ENCODE data around the gene KNOP1. TPM values are rescaled to one million over a fixed set of nuclear protein-coding genes. Genes with fewer than 3 reads are reported as not detected.
"Not testable (repeated sequence)": the region's sequence is repeated elsewhere in the genome, so short reads cannot be mapped to it uniquely, and the experiment has no call there.

The KNOP1 gene
- total and polyA plus RNA-seq, 7 experiments from 2014 or later, result 6.4 to 20.6 (median 13.4) TPM

GRCh38 chr16:19674485-19674884 is 43.5 kb downstream of the KNOP1 start:
- Histone ChIP-seq H3K9me3 (ENCODE audit: control insufficient read depth in 2 of 3, low read length in 3 of 3) (no peaks in the 10 kb centered on the region), H3K4me3 (ENCODE audit: low read length) (no peak overlapping the region), H3K27ac (ENCODE audit: low read depth, low read length) (no peak overlapping the region), H3K4me1 (ENCODE audit: control insufficient read depth in 2 of 2, insufficient read depth in 2 of 2, low read length in 2 of 2) (no peaks in the 10 kb centered on the region), H3K36me3 (ENCODE audit: control insufficient read depth in 2 of 3, insufficient read depth in 3 of 3, low read length in 3 of 3) (peaks cover 0 to 11% (median 0%) of the 10 kb centered on the region in 3 experiments), H3K27me3 (ENCODE audit: control insufficient read depth in 2 of 2, insufficient read depth in 2 of 2, low read length in 2 of 2) (no peaks in the 10 kb centered on the region)
- ATAC-seq (no peak), DNase-seq (no peak)
- intact Hi-C loops (cut with micrococcal nuclease), result no loop called here
- Mint-ChIP-seq H3K4me3 (no peak overlapping the region), H3K27me3 (no peaks in the 10 kb centered on the region), H3K36me3 (peaks cover 4 to 52% (median 32%) of the 10 kb centered on the region in 5 donors), H3K27ac (no peak overlapping the region), H3K9me3 (no peaks in the 10 kb centered on the region), H3K4me1 (peaks cover 0 to 4% (median 0%) of the 10 kb centered on the region in 7 donors)
- ChIA-PET CTCF (interaction anchor here (1.0 kb wide), 1 partner anchor 118 kb away, joined by 3 read pairs; no protein-coding TSS in a partner anchor), POLR2A (no interaction called here)

DNA sequence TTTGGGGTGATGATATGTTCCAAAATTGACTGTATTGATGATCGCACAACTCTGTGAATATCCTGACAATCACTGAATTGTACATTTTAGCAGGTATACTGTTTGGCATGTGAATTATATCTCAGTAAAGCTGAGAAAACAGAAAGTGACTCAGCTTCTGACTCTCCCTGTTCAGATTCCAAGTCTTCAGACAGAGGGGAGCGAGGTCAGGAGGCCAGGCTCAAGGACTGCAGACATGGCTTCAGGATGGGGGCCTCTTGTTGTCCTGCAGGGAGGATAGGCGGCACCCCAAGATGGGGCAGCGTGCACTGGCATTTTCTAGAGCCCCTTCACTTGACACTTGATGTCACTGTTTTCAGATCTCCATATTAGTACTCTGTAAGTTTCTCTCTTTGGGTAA is 45.6 kb downstream of the KNOP1 start:
- peaks cover 0 to 23% (median 0%) of the 10 kb centered on the region in 3 experiments for H3K36me3 ChIP-seq (ENCODE audit: control insufficient read depth in 2 of 3, insufficient read depth in 3 of 3, low read length in 3 of 3)
- Mint-ChIP-seq H3K27ac (peak overlapping the region in 3 of 9 donors; percentile 7 to 56 (median 28)), H3K4me3 (no peak overlapping the region), H3K27me3 (no peaks in the 10 kb centered on the region), H3K9me3 (no peaks in the 10 kb centered on the region), H3K4me1 (peaks cover 0 to 2% (median 0%) of the 10 kb centered on the region in 7 donors), H3K36me3 (peaks cover 6 to 60% (median 35%) of the 10 kb centered on the region in 5 donors)
- CTCF ChIA-PET, result no interaction called here
- no peak for ATAC-seq
- H3K9me3 ChIP-seq (ENCODE audit: control insufficient read depth in 2 of 3, low read length in 3 of 3), result no peaks in the 10 kb centered on the region
- no peak overlapping the region for H3K4me3 ChIP-seq (ENCODE audit: low read length)
- no peaks in the 10 kb centered on the region for H3K27me3 ChIP-seq (ENCODE audit: control insufficient read depth in 2 of 2, insufficient read depth in 2 of 2, low read length in 2 of 2)
- no peak for DNase-seq
- intact Hi-C loops (cut with micrococcal nuclease), result no loop called here
- H3K27ac ChIP-seq (ENCODE audit: low read depth, low read length), result no peak overlapping the region
- no peaks in the 10 kb centered on the region for H3K4me1 ChIP-seq (ENCODE audit: control insufficient read depth in 2 of 2, insufficient read depth in 2 of 2, low read length in 2 of 2)
- POLR2A ChIA-PET, result no interaction called here

- no peak overlapping the region for H3K27ac ChIP-seq (ENCODE audit: low read depth, low read length)
- no peaks in the 10 kb centered on the region for H3K4me1 ChIP-seq (ENCODE audit: control insufficient read depth in 2 of 2, insufficient read depth in 2 of 2, low read length in 2 of 2)
- ChIA-PET CTCF (no interaction called here), POLR2A (no interaction called here)
- H3K36me3 ChIP-seq (ENCODE audit: control insufficient read depth in 2 of 3, insufficient read depth in 3 of 3, low read length in 3 of 3), result peaks cover 0 to 26% (median 0%) of the 10 kb centered on the region in 3 experiments
- no peak overlapping the region for H3K4me3 ChIP-seq (ENCODE audit: low read length)
- Mint-ChIP-seq H3K27me3 (no peaks in the 10 kb centered on the region), H3K4me1 (no peaks in the 10 kb centered on the region), H3K36me3 (peaks cover 10 to 64% (median 44%) of the 10 kb centered on the region in 5 donors), H3K9me3 (peaks cover 0 to 7% (median 4%) of the 10 kb centered on the region in 11 donors), H3K27ac (peak overlapping the region in 2 of 9 donors; percentile 5 to 20), H3K4me3 (no peak overlapping the region)
- H3K27me3 ChIP-seq (ENCODE audit: control insufficient read depth in 2 of 2, insufficient read depth in 2 of 2, low read length in 2 of 2), result no peaks in the 10 kb centered on the region
- ATAC-seq (no peak), DNase-seq (no peak)
- no peaks in the 10 kb centered on the region for H3K9me3 ChIP-seq (ENCODE audit: control insufficient read depth in 2 of 3, low read length in 3 of 3)
- intact Hi-C loops (cut with micrococcal nuclease), result no loop called here
Observed at GRCh38 chr16:19666477-19666876, 51.5 kb downstream of the KNOP1 start.

DNA sequence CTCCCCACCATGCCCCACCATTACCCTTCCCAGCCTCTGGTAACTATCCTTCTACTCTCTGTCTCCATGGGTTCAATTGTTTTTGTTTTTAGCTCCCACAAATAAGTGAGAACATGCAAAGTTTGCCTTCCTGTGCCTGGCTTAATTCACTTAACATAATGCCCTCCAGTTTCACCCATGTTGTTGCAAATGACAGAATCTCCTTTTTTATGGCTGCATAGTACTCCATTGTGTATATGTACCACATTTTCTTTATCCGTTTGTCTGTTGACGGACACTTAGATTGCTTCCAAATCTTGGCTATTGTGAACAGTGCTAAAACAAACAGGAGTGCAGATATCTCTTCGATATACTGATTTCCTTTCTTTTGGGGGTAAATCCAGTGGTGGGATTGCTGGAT is 52.7 kb downstream of the KNOP1 start:
- intact Hi-C loops (cut with micrococcal nuclease); CTCF ChIA-PET; H3K27me3 Mint-ChIP-seq; H3K27ac ChIP-seq (ENCODE audit: low read depth, low read length); H3K4me1 ChIP-seq (ENCODE audit: control insufficient read depth in 2 of 2, insufficient read depth in 2 of 2, low read length in 2 of 2); H3K27me3 ChIP-seq (ENCODE audit: control insufficient read depth in 2 of 2, insufficient read depth in 2 of 2, low read length in 2 of 2); H3K9me3 Mint-ChIP-seq; H3K4me3 ChIP-seq (ENCODE audit: low read length); POLR2A ChIA-PET; ATAC-seq; DNase-seq; H3K4me1 Mint-ChIP-seq; H3K4me3 Mint-ChIP-seq; H3K9me3 ChIP-seq (ENCODE audit: control insufficient read depth in 2 of 3, low read length in 3 of 3): not testable (repeated sequence)
- peaks cover 0 to 24% (median 0%) of the 10 kb centered on the region in 3 experiments for H3K36me3 ChIP-seq (ENCODE audit: control insufficient read depth in 2 of 3, insufficient read depth in 3 of 3, low read length in 3 of 3)
- Mint-ChIP-seq H3K27ac (peak overlapping the region in 1 of 9 donors; percentile 4), H3K36me3 (peaks cover 10 to 67% (median 47%) of the 10 kb centered on the region in 5 donors)

DNA sequence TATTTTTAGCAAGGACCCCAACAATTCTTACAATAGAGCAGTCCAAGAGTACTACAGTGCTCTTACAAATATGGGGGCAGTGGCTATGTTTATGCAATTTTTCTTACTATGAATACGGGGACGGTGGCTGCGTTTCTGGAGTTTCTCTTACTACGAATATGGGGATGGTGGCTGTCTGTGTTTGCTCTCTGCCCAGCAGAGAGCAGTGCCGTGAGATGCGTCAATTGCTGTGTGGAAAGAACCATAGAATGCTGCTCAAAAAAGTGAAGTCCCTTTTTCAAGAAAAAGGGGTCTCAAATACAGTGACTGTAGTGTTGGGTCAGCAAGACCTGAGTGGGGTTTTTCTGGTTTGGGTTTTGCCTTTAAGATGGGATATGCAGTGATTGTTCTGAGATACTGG is 53.9 kb downstream of the KNOP1 start:
- H3K4me3 Mint-ChIP-seq, result no peak overlapping the region
- Histone ChIP-seq H3K4me3 (ENCODE audit: low read length) (no peak overlapping the region), H3K27me3 (ENCODE audit: control insufficient read depth in 2 of 2, insufficient read depth in 2 of 2, low read length in 2 of 2) (no peaks in the 10 kb centered on the region), H3K27ac (ENCODE audit: low read depth, low read length) (no peak overlapping the region), H3K9me3 (ENCODE audit: control insufficient read depth in 2 of 3, low read length in 3 of 3) (no peaks in the 10 kb centered on the region), H3K36me3 (ENCODE audit: control insufficient read depth in 2 of 3, insufficient read depth in 3 of 3, low read length in 3 of 3) (peaks cover 0 to 15% (median 0%) of the 10 kb centered on the region in 3 experiments), H3K4me1 (ENCODE audit: control insufficient read depth in 2 of 2, insufficient read depth in 2 of 2, low read length in 2 of 2) (no peaks in the 10 kb centered on the region)
- ChIA-PET CTCF (no interaction called here), POLR2A (interaction anchor here (0.7 kb wide), 1 partner anchor 10 kb away, joined by 4 read pairs; no protein-coding TSS in a partner anchor)
- peaks cover 10 to 64% (median 45%) of the 10 kb centered on the region in 5 donors for H3K36me3 Mint-ChIP-seq
- H3K27ac Mint-ChIP-seq, result no peak overlapping the region
- intact Hi-C loops (cut with micrococcal nuclease), result no loop called here
- H3K27me3 Mint-ChIP-seq, result no peaks in the 10 kb centered on the region
- no peak for DNase-seq
- no peaks in the 10 kb centered on the region for H3K4me1 Mint-ChIP-seq
- no peak for ATAC-seq
- peaks cover 0 to 7% (median 4%) of the 10 kb centered on the region in 11 donors for H3K9me3 Mint-ChIP-seq

DNA sequence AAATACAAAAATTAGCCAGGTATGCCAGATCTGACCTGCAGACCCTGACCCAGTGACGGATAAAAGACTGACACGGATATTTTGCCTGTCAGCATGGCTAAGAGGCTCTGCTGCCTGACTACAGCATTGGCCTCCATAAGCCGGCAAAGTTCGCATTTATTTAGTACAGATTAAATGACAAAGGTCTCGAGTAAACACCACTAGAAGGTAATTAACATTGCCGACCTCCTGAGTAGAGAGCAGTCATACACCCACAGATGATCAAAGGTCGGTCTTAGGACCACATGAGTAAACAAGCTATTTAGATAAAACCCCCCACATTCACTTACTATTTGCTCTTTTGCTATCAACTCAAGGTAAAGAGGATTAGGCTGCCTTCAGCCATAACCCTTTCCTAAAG is 55.7 kb downstream of the KNOP1 start:
- Histone ChIP-seq H3K36me3 (ENCODE audit: control insufficient read depth in 2 of 3, insufficient read depth in 3 of 3, low read length in 3 of 3) (peaks cover 0 to 14% (median 0%) of the 10 kb centered on the region in 3 experiments), H3K4me3 (ENCODE audit: low read length) (no peak overlapping the region), H3K4me1 (ENCODE audit: control insufficient read depth in 2 of 2, insufficient read depth in 2 of 2, low read length in 2 of 2) (no peaks in the 10 kb centered on the region), H3K27me3 (ENCODE audit: control insufficient read depth in 2 of 2, insufficient read depth in 2 of 2, low read length in 2 of 2) (no peaks in the 10 kb centered on the region), H3K27ac (ENCODE audit: low read depth, low read length) (no peak overlapping the region), H3K9me3 (ENCODE audit: control insufficient read depth in 2 of 3, low read length in 3 of 3) (no peaks in the 10 kb centered on the region)
- DNase-seq (no peak), ATAC-seq (no peak)
- Mint-ChIP-seq H3K36me3 (peaks cover 10 to 63% (median 44%) of the 10 kb centered on the region in 5 donors), H3K4me3 (no peak overlapping the region), H3K27me3 (no peaks in the 10 kb centered on the region), H3K9me3 (peaks cover 0 to 7% (median 4%) of the 10 kb centered on the region in 11 donors), H3K4me1 (no peaks in the 10 kb centered on the region), H3K27ac (no peak overlapping the region)
- intact Hi-C loops (cut with micrococcal nuclease), result no loop called here
- CTCF ChIA-PET, result interaction anchor here (0.6 kb wide), 1 partner anchor 16 kb away, joined by 3 read pairs; no protein-coding TSS in a partner anchor
- POLR2A ChIA-PET, result no interaction called here

- Mint-ChIP-seq H3K4me1 (no peaks in the 10 kb centered on the region), H3K36me3 (peaks cover 13 to 66% (median 49%) of the 10 kb centered on the region in 5 donors), H3K27ac (no peak overlapping the region), H3K4me3 (no peak overlapping the region), H3K9me3 (peaks cover 0 to 5% (median 3%) of the 10 kb centered on the region in 11 donors), H3K27me3 (no peaks in the 10 kb centered on the region)
- no peak for ATAC-seq
- ChIA-PET POLR2A (no interaction called here), CTCF (no interaction called here)
- Histone ChIP-seq H3K4me3 (ENCODE audit: low read length) (no peak overlapping the region), H3K9me3 (ENCODE audit: control insufficient read depth in 2 of 3, low read length in 3 of 3) (no peaks in the 10 kb centered on the region), H3K27me3 (ENCODE audit: control insufficient read depth in 2 of 2, insufficient read depth in 2 of 2, low read length in 2 of 2) (no peaks in the 10 kb centered on the region), H3K27ac (ENCODE audit: low read depth, low read length) (no peak overlapping the region), H3K4me1 (ENCODE audit: control insufficient read depth in 2 of 2, insufficient read depth in 2 of 2, low read length in 2 of 2) (no peaks in the 10 kb centered on the region), H3K36me3 (ENCODE audit: control insufficient read depth in 2 of 3, insufficient read depth in 3 of 3, low read length in 3 of 3) (peaks cover 0 to 16% (median 0%) of the 10 kb centered on the region in 3 experiments)
- intact Hi-C loops (cut with micrococcal nuclease), result no loop called here
- no peak for DNase-seq
Observed at GRCh38 chr16:19660432-19660831, 57.6 kb downstream of the KNOP1 start.

Measured in naive thymus-derived CD4-positive, alpha-beta T cell (primary cell).